ENCODE data around the gene IRF2BPL. TPM values are rescaled to one million over a fixed set of nuclear protein-coding genes. Genes with fewer than 3 reads are reported as not detected.

Gene IRF2BPL
- total RNA-seq, 1 experiment from 2014 or later, result 74.6 TPM

DNA sequence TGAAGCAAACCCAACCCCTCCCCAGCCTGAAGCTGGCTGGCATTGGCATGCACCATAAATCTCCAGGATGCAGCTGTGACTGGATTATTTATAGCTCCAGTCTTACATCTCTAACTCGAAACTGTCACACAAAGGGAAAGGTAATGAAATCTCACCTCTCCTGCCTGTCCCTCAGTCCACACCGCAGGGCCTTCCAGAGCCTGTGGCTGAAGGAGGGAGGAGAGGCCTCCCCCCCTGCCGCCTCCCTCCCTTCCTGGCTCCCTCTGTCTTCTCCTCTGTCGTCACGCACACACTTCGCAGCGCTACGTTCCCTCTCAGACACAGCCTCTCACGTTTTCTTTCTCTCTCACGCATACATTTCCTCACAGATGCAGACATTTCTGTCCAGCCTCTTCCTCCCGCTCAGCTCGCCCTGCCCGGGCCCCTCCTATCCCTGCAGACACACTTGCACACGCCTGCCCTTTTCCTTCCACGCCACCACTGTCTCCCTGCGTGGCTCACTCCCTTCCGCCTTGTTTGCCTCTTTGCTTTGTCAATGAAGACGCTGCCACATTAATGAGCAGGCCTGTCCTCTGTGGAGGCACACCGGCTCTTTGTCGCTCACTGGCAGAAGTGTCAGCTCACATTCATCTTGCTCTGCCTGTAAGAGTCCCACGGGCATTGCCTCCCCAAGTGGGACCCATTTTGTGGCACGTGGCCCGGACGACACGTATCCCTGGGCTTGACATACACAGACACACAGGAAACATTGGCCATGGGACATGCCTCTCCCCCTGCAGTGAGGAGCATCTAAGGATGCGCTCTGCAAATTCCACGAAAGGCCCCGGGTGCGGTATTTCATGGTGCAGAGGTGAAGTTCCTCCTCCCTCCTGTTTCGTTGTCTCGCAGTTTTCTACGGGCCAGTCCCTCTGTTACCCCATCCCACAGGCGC, 27.9 kb downstream of the IRF2BPL start (continued):
- TF ChIP-seq, protein P1, sequence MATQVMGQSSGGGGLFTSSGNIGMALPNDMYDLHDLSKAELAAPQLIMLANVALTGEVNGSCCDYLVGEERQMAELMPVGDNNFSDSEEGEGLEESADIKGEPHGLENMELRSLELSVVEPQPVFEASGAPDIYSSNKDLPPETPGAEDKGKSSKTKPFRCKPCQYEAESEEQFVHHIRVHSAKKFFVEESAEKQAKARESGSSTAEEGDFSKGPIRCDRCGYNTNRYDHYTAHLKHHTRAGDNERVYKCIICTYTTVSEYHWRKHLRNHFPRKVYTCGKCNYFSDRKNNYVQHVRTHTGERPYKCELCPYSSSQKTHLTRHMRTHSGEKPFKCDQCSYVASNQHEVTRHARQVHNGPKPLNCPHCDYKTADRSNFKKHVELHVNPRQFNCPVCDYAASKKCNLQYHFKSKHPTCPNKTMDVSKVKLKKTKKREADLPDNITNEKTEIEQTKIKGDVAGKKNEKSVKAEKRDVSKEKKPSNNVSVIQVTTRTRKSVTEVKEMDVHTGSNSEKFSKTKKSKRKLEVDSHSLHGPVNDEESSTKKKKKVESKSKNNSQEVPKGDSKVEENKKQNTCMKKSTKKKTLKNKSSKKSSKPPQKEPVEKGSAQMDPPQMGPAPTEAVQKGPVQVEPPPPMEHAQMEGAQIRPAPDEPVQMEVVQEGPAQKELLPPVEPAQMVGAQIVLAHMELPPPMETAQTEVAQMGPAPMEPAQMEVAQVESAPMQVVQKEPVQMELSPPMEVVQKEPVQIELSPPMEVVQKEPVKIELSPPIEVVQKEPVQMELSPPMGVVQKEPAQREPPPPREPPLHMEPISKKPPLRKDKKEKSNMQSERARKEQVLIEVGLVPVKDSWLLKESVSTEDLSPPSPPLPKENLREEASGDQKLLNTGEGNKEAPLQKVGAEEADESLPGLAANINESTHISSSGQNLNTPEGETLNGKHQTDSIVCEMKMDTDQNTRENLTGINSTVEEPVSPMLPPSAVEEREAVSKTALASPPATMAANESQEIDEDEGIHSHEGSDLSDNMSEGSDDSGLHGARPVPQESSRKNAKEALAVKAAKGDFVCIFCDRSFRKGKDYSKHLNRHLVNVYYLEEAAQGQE (IDR thresholded peaks at IDR 0.05; ENCODE audit: low read depth), result no peak
- no peak for TF ChIP-seq SP1 (IDR thresholded peaks at IDR 0.05; ENCODE audit: low read depth)
- TF ChIP-seq, protein P2, sequence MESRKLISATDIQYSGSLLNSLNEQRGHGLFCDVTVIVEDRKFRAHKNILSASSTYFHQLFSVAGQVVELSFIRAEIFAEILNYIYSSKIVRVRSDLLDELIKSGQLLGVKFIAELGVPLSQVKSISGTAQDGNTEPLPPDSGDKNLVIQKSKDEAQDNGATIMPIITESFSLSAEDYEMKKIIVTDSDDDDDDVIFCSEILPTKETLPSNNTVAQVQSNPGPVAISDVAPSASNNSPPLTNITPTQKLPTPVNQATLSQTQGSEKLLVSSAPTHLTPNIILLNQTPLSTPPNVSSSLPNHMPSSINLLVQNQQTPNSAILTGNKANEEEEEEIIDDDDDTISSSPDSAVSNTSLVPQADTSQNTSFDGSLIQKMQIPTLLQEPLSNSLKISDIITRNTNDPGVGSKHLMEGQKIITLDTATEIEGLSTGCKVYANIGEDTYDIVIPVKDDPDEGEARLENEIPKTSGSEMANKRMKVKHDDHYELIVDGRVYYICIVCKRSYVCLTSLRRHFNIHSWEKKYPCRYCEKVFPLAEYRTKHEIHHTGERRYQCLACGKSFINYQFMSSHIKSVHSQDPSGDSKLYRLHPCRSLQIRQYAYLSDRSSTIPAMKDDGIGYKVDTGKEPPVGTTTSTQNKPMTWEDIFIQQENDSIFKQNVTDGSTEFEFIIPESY (IDR thresholded peaks at IDR 0.05; ENCODE audit: extremely low read depth, insufficient replicate concordance, low read length), result no peak
- TF ChIP-seq ELF1 (IDR thresholded peaks at IDR 0.05; ENCODE audit: borderline replicate concordance, low read depth), result no peak
- no peak for TF ChIP-seq CBX3 (IDR thresholded peaks at IDR 0.05; ENCODE audit: low read depth)
- TF ChIP-seq ZNF274 (IDR thresholded peaks at IDR 0.05; ENCODE audit: low read depth, low read length), result no peak
- TF ChIP-seq CEBPB (IDR thresholded peaks at IDR 0.05; ENCODE audit: low read depth), result no peak
- TF ChIP-seq EZH2phosphoT487 (IDR thresholded peaks at IDR 0.05; ENCODE audit: borderline replicate concordance), result no peak
- no peak for TF ChIP-seq POLR2A (IDR thresholded peaks at IDR 0.05; ENCODE audit: borderline replicate concordance, extremely low read depth, insufficient read depth, insufficient read length)
- TF ChIP-seq FOSL1 (IDR thresholded peaks at IDR 0.05; ENCODE audit: low read depth), result no peak
